ENCODE data around the gene RETREG3.
"Not testable (repeated sequence)": the region's sequence is repeated elsewhere in the genome, so short reads cannot be mapped to it uniquely, and the experiment has no call there.

RETREG3 gene

DNA sequence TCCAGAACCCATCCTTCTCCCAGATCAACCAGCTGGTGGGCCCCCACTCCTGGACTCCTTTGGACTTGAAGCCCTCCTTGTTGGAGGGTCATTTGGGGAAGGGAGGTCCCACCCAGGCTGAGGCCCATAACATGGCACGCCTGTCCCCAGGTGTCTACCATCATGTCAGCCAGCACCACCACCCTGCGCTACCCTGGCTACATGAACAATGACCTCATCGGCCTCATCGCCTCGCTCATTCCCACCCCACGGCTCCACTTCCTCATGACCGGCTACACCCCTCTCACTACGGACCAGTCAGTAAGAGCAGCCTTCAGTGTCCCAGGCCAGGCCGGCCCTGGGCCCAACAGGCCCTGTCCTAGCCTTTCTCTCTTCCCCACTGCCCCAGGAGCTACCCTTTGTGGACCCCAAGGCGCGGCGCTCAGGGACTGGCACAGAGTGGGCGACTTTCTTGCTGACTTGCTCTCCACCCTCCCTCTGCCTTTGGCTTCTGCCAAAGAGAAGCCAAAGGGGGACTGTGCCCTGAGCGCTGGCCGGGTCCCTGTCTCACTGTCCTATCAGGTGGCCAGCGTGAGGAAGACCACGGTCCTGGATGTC lies 4.6 kb upstream of the RETREG3 start:
- in situ Hi-C loops (cut with MboI; ENCODE audit: low sequenced_read_pairs): no loop called here

- in situ Hi-C loops (cut with MboI; ENCODE audit: low sequenced_read_pairs): no loop called here
Observed at GRCh38 chr17:42612013-42612412, 2.8 kb upstream of the RETREG3 start.

- in situ Hi-C loops (cut with MboI; ENCODE audit: low sequenced_read_pairs): not testable (repeated sequence)
Observed at GRCh38 chr17:42609814-42610801, 934 bp upstream of the RETREG3 start.

DNA sequence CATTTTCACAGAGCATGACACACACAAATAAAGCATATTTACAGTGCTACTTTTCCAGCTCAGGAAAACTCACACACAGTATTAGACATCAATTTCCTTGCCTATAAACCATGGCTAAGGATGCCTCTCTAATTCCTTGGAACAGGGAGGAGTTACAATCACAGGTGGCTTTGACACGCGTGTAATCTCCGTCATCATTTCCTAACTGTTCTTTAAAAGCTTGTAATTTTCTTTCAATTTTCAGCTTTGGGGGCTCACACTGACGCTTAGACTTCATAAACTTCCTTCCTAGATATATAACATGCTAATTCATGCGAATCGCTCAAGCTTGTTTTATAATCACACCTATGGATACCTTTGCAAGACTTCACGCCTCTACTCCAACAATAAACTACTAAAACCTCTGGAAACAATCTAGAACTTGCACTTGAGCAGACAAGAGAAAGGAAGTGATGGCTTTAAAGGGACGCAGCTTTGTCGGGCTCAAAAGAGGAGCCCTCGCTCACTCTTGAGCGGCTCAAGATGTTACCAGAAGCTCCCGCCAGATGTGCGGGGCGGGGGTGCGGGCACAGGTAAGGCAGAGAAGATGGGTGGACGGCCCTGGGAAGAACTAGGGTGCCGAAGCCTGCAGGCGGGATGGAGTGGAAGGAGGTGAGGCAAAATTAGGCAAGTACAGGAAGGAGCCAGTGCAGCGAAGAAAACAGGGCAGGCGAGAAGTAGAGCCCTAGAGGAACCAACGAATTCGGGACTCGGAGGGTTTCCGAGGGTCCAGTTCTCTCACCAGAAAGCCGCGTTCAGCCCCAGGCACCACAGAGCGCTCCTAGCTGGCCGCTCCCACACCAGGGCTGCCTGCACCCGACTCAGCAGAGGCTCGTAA lies 631 bp downstream of the RETREG3 start:
- in situ Hi-C loops (cut with MboI; ENCODE audit: low sequenced_read_pairs): no loop called here

DNA sequence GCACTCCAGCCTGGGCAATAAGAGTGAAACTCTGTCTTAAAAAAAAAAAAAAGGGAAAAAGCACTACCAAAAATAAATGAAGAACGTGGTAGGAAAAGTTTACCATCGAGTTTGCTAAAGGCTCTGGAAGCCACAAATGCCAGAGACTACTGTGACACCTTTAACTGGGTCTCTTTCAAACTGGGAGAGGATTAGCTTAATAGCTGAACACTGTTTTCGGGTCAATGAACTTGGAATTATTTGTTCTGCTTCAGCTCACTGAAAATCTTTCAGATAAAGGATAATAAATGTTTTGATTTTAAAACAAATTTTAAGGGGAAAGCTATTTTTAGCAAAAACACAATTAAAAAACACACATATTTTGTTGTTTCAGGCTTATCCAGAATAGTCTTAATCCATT lies 1.4 kb downstream of the RETREG3 start:
- in situ Hi-C loops (cut with MboI; ENCODE audit: low sequenced_read_pairs): no loop called here

DNA sequence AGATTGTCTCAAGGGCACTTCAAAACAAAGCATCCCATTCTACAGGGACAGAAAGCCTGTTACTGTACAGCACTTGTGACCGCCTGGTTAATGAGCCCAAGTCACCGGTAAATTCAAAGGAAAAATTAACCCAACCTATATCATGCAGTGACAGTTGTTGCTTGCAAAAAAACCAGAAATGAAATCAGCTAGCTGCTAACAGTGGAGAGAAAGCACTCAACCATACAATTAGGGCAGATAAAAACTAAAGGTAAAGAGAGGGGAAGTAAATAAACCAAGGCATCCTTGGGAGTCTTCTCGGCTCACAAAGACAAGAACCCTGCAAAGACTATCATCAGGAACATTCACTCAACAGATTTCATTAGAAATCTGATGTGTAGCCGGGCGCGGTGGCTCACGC lies 5.9 kb downstream of the RETREG3 start:
- in situ Hi-C loops (cut with MboI; ENCODE audit: low sequenced_read_pairs): no loop called here

DNA sequence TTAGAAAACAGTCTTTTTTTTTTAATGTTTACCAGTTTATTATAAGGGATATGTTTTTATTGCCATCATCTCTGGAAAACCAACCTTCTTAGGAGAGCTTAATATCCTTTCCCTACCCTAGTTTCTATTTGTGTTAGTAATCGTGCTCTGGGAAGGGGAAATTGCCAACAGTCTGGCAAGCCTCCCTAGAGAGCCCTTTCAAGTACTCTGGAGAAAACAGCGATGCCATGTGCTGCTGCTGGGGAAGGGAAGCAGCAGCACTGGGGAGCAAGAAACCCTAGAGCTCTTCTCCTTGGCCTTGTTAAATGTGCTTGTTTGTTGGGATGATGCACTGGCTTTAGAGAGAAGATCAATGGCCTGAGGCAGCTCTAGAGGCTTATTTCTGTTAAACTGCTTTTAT lies 10.3 kb downstream of the RETREG3 start:
- in situ Hi-C loops (cut with MboI; ENCODE audit: low sequenced_read_pairs): no loop called here

DNA sequence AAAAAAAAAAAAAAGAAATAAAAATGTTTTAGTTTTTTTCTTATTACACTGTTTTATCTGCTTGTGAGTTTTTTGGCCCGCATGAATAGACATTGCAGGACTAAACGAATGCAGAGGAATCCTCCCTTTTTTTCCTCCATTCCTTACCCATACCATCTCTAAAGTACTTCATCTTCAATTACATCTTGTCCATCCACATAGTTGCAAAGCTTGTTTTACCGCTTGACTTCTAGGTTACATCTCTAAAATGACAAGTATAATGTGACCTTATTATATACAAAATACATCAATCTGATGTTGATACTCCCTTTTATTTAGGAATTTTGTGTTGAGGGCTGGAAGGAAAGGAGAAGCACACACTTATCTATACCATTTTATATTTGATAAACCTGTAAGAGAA lies 12.8 kb downstream of the RETREG3 start:
- in situ Hi-C loops (cut with MboI; ENCODE audit: low sequenced_read_pairs): no loop called here

DNA sequence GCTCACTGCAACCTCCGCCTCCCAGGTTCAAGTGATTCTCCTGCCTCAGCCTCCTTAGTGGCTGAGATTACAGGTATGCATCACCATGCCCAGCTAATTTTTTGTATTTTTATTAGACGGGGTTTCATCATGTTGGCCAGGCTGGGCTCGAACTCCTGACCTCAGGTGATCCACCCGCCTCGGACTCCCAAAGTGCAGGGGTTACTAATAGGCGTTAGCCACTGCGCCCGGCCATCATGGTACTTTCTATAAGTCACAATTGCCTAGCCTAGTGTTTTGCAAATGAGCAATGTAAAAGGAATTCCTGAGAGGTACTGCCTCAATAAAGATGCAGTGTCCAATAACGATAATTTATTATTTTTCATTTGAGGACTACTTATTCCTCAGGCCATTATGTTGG lies 17.8 kb downstream of the RETREG3 start:
- in situ Hi-C loops (cut with MboI; ENCODE audit: low sequenced_read_pairs): no loop called here

DNA sequence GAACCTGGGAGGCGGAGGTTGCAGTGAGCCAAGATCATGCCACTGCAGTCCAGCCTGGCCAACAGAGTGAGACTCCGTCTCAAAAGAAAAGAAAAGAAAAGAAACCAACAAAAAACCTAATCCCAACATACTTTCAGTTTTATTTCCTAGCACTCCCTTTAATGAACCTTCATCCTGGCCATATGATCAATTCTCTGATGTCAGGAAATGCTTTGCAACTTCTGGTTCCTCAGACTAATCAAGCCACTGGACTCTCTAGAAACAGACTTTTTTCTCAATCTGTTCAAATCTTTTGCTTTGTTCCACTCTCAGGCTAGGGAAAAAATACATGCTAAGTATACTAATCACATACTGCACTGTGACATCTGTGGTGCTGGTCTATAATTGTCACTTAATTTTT lies 18.3 kb downstream of the RETREG3 start:
- in situ Hi-C loops (cut with MboI; ENCODE audit: low sequenced_read_pairs): no loop called here

DNA sequence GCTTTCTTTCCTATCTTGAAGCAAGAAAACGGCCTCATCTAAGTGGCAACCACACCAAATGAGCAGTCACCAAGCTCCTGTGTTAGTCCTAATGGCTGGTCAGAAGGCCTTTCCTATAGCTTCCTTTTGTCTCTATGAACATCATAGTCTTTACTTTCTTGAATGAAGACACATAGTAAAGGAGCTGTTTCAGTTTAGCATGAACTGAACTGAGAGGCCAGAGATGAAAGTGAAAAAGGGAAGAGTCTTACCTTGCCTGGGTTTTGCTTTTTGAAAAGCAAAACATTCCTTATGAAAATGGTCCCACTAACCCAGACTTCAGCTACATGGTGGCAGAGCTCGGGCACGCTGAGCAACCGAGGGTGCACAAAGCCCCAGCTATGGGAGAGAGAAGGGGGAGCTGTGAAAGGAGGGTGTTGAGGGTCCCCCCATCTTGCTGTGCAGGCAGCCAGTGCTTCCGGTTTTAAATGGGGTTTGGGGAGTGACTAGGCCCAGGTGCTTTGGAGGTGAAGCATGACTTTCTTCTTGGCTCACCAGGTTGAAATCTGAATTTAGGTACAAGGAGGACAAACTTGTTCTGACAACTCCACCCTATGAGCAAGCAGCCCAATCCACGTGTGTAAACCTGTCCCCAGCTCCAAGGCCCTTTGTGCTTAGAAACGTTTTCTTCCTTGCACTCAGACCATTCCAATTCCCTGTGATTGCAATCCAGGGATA lies 22.5 kb downstream of the RETREG3 start:
- in situ Hi-C loops (cut with MboI; ENCODE audit: low sequenced_read_pairs): no loop called here

DNA sequence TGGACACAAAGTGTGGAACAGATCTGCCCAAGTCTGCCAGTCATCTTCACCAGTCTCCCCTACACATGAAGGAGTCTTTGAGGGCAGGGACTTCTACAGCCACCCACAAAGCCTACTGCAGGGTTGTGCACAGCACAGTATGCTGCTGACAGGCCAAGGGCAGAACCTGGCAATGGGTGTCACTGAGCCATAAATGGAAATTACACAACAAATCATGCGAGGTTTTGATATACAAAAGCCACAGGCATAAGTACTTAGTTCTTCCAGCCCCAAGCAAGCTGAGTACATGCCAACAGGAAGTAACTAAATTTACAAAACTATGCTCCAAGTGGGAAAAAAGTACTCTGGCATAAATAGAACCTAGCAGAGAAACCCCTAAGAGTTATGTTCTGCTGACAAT lies 23.8 kb downstream of the RETREG3 start:
- in situ Hi-C loops (cut with MboI; ENCODE audit: low sequenced_read_pairs): no loop called here

- in situ Hi-C loops (cut with MboI; ENCODE audit: low sequenced_read_pairs): no loop called here
Observed at GRCh38 chr17:42584880-42585279, 24.3 kb downstream of the RETREG3 start.

DNA sequence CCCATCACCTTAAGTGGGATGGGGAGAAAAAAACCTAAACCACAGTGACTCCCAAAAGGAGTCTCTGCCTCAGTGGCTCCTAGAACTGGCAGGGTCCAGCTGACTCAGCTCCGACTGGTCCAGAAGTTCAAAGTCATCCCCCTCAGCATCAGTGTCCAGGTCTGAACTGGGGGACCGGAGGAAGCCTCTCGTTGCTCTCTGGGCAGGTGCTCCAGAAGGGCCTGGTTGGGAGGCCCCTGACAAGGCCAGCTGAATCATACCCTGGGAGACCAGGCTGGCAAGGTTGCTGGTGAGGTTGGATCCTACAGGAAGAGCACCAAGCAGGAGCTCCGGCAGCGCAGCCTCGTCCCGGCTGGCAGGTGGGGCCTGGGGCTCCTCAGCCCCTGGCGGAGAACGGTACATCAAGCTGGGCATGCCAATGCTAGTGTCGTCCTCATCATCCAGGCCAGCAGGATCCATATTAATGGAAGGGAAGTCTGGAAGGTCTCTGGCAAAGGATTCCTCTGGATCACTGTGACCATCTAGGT lies 27.4 kb downstream of the RETREG3 start:
- in situ Hi-C loops (cut with MboI; ENCODE audit: low sequenced_read_pairs): no loop called here

GRCh38 chr17:42579794-42580551 lies 29.2 kb downstream of the RETREG3 start:
- in situ Hi-C loops (cut with MboI; ENCODE audit: low sequenced_read_pairs): no loop called here

- in situ Hi-C loops (cut with MboI; ENCODE audit: low sequenced_read_pairs): no loop called here
Observed at GRCh38 chr17:42578282-42578869, 30.8 kb downstream of the RETREG3 start.

GRCh38 chr17:42577532-42578281 lies 31.5 kb downstream of the RETREG3 start, which contains the start of gene PSMC3IP:
TSS of gene PSMC3IP (minus strand) at chr17:42577729. CDS start at chr17:42577686, 43 bp downstream.
- in situ Hi-C loops (cut with MboI; ENCODE audit: low sequenced_read_pairs): no loop called here

DNA sequence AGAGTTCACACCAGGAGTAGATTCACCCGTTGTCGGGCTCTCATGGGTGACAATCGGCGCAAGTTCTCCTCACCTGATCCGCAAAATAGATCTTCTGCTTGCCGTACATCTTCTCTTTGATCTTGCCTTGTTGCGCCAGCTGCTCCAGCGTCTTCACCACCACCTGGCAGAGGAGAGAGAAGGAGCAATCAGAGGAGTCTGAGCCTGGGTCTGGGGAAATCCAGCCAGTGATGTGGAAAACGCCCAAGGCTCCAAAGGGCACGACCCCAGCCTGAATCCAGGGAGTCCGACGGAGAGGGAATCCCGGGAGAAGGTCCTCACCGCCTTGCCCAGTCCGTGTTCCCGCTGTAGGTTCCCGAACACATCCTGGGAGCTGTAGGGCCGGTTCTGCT lies 32.0 kb downstream of the RETREG3 start:
- in situ Hi-C loops (cut with MboI; ENCODE audit: low sequenced_read_pairs): no loop called here

- in situ Hi-C loops (cut with MboI; ENCODE audit: low sequenced_read_pairs): no loop called here
Observed at GRCh38 chr17:42574463-42574862, 34.7 kb downstream of the RETREG3 start.
